OCI-LY3 (cell line): Measurements from ENCODE around the gene HYLS1.

ENCODE experiments used
- H2AFZ ChIP-seq: fragments of 200-600, 300-600 bp; shearing (Covaris generic); 2 replicates; pipeline ENCODE4 v1.6.0; 2014; ENCODE audit warnings: antibody characterized with exemption, low read depth, low read length
- H3K27ac ChIP-seq: fragments of 200-600, 300-600 bp; sonication (generic); 2 replicates; pipeline ENCODE4 v1.5.1; 2014; ENCODE audit warnings: mild to moderate bottlenecking, low read length, moderate library complexity, mixed read lengths
- H3K27me3 ChIP-seq: fragments of 200-600, 300-600 bp; sonication (generic); 2 replicates; pipeline ENCODE4 v1.6.1; 2014; ENCODE audit warnings: low read depth, low read length, mixed read lengths
- H3K36me3 ChIP-seq: fragments of 200-600, 300-600 bp; sonication (generic); replicated peaks from 2 replicates; pipeline ENCODE3; 2014; ENCODE audit warnings: low read depth, low read length, mixed read lengths
- H3K4me1 ChIP-seq: fragments of 300-600, 200-600 bp; sonication (generic); 2 replicates; pipeline ENCODE4 v1.6.1; 2014; ENCODE audit warnings: low read length, mixed read lengths
- H3K4me2 ChIP-seq: fragments of 200-600, 300-600 bp; sonication (generic); 2 replicates; pipeline ENCODE4 v1.6.1; 2014; ENCODE audit warnings: low read length, mixed read lengths
- H3K4me3 ChIP-seq: fragments of 300-600, 200-600 bp; sonication (generic); 2 replicates; pipeline ENCODE4 v1.5.1; 2014; ENCODE audit warnings: antibody characterized with exemption, mild to moderate bottlenecking, low read length, moderate library complexity
- H3K79me2 ChIP-seq: fragments of 300-600, 200-600 bp; shearing (Covaris generic); 2 replicates; pipeline ENCODE4 v1.6.1; 2014; ENCODE audit warnings: mild to moderate bottlenecking, low read length, mixed read lengths
- H3K9ac ChIP-seq: fragments of 300-600, 200-600 bp; shearing (Covaris generic); 2 replicates; pipeline ENCODE4 v1.6.0; 2014; ENCODE audit warnings: mild to moderate bottlenecking, low read length, moderate library complexity
- H3K9me3 ChIP-seq: fragments of 200-600, 300-600 bp; shearing (Covaris generic); 2 replicates; pipeline ENCODE4 v1.6.1; 2014; ENCODE audit warnings: low read length, mixed read lengths; ENCODE audit not compliant: insufficient read depth
- H4K20me1 ChIP-seq: fragments of 200-600, 300-600 bp; sonication (generic); 2 replicates; pipeline ENCODE4 v1.6.1; 2016; ENCODE audit warnings: low read length, mixed read lengths; ENCODE audit not compliant: insufficient read depth
- EZH2phosphoT487 ChIP-seq: fragments of 200-600 bp; shearing (Covaris generic); IDR thresholded peaks from 2 replicates; pipeline ENCODE4 v1.6.1; 2018; ENCODE audit warnings: antibody characterized with exemption, mixed run types, low read depth
- TF ChIP-seq, protein P1 (sequence below): fragments of 200-600, 300-600 bp; sonication (generic); IDR thresholded peaks from 2 replicates; pipeline ENCODE4 v1.5.1; 2014; ENCODE audit warnings: antibody characterized with exemption, low read length, low read depth

Gene HYLS1

DNA sequence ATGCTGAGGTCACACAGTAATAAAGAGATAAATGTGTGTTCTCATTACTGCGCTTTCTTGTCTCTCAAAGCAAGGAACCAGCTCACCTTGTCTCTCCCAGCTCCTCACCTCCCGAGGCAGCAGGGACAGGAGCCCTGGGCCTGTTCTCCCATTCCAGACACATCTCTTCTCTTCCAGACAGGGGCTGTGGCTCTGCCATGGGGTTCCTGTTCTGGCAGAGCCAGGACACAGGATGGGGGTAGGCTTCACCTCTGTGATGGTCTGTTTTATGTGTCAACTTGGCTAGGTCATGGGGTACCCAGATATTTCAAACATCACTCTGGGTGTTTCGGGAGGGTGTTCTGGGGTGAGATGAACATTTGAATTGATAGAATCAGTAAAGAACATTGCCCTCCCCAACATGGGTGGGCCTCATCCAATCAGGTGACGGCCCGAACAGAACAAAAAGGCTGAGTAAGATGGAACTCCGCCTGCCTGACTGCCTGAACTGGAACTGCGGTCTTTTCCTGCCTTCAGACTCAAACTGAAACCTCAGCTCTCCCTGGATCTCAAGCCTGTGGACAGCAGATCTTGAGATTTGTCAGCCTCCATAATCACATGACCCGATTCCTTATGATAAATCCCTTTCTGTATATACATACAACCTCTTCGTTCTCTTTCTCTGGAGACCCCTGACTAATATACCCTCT, 56.3 kb downstream of the HYLS1 start:
- Histone ChIP-seq H3K27me3 (no peaks in the 10 kb centered on the region), H3K36me3 (no peaks in the 10 kb centered on the region), H3K79me2 (no peaks in the 10 kb centered on the region), H3K9me3 (no peaks in the 10 kb centered on the region), H3K27ac (no peak overlapping the region), H3K4me2 (no peak overlapping the region), H2AFZ (no peak overlapping the region), H4K20me1 (no peaks in the 10 kb centered on the region), H3K4me3 (no peak overlapping the region), H3K4me1 (no peaks in the 10 kb centered on the region), H3K9ac (no peak overlapping the region)
- TF ChIP-seq, protein P1, sequence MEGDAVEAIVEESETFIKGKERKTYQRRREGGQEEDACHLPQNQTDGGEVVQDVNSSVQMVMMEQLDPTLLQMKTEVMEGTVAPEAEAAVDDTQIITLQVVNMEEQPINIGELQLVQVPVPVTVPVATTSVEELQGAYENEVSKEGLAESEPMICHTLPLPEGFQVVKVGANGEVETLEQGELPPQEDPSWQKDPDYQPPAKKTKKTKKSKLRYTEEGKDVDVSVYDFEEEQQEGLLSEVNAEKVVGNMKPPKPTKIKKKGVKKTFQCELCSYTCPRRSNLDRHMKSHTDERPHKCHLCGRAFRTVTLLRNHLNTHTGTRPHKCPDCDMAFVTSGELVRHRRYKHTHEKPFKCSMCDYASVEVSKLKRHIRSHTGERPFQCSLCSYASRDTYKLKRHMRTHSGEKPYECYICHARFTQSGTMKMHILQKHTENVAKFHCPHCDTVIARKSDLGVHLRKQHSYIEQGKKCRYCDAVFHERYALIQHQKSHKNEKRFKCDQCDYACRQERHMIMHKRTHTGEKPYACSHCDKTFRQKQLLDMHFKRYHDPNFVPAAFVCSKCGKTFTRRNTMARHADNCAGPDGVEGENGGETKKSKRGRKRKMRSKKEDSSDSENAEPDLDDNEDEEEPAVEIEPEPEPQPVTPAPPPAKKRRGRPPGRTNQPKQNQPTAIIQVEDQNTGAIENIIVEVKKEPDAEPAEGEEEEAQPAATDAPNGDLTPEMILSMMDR: no peak
- TF ChIP-seq EZH2phosphoT487: no peak

DNA sequence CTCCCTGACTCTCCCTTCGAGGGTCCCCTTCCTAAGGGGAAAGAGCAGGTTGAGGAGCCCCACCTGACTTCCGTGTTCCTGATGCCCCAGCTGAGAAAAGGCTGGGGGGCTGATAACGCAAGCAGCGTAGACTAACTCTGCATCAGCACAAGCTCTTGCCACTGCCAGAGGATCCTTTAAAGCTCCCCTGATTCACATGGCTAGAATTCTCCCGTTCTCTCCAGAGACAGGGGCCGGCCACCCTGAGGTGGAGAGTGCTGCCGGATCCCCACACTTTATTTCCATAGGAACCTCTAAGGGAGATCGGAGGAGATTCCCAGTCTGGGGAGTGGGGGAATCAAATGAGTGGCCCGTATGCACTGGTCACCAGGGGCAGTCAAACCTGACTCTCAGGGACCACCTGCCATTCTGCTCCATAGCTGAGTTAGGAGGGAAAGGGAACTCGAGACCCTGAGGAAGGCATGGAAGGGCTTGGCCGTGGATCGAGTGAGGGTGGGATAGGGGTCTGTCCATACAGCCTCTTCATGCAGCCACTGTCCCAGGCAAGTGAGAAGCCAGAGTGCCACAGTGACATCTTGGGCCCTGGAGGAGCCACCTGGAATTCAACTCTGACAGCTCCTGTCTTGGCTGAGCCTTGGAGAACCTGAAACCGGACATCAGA, 57.0 kb downstream of the HYLS1 start:
- H3K36me3 ChIP-seq: no peaks in the 10 kb centered on the region
- no peak overlapping the region for H3K9ac ChIP-seq
- H3K27ac ChIP-seq: no peak overlapping the region
- H3K27me3 ChIP-seq: no peaks in the 10 kb centered on the region
- no peaks in the 10 kb centered on the region for H3K4me1 ChIP-seq
- no peaks in the 10 kb centered on the region for H3K9me3 ChIP-seq
- H3K4me2 ChIP-seq: no peak overlapping the region
- H4K20me1 ChIP-seq: no peaks in the 10 kb centered on the region
- H2AFZ ChIP-seq: no peak overlapping the region
- H3K4me3 ChIP-seq: no peak overlapping the region
- no peak for TF ChIP-seq EZH2phosphoT487
- TF ChIP-seq, protein P1: no peak
- no peaks in the 10 kb centered on the region for H3K79me2 ChIP-seq

DNA sequence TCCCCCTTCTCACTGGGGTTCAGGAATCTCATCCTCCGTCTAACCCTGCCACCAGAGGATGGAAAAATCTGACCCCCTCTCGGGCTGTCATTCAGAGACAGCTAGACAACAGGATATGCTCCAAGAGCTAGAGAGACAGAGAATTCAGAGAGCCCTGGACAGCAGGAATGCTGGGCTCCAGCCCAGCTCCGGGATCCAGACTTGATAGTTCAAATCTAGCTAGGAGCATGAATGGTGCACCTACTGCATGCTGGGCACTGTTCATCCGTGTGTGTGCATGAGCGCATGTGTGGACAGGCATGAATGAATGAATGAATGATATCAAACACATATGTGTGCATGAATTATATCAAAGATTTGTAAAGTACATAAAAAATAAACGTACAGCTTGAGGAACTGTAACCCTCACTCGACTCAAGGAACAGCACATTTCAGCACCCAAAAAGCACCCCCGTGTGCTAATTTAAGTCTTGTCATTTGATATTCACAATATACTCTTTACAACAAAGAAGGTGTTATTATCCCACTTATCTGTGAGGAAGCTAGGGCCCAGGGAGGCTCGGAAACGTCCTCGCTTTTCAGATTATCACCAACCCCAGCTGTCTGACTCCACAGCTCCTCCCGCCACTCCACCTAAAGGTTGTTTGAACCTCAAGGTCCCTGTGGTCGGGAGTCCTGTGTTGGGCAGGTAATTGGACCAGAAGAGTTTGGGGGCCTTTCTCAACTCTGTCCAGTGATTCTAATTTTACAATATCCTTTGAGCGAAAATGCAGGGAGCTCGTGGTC, 57.7 kb downstream of the HYLS1 start:
- Histone ChIP-seq H2AFZ (no peak overlapping the region), H3K4me1 (no peaks in the 10 kb centered on the region), H3K27ac (no peak overlapping the region), H3K4me2 (no peak overlapping the region), H3K4me3 (no peak overlapping the region), H3K79me2 (no peaks in the 10 kb centered on the region), H3K36me3 (no peaks in the 10 kb centered on the region), H3K27me3 (no peaks in the 10 kb centered on the region), H3K9me3 (no peaks in the 10 kb centered on the region), H3K9ac (no peak overlapping the region), H4K20me1 (no peaks in the 10 kb centered on the region)
- TF ChIP-seq, protein P1: no peak
- no peak for TF ChIP-seq EZH2phosphoT487

DNA sequence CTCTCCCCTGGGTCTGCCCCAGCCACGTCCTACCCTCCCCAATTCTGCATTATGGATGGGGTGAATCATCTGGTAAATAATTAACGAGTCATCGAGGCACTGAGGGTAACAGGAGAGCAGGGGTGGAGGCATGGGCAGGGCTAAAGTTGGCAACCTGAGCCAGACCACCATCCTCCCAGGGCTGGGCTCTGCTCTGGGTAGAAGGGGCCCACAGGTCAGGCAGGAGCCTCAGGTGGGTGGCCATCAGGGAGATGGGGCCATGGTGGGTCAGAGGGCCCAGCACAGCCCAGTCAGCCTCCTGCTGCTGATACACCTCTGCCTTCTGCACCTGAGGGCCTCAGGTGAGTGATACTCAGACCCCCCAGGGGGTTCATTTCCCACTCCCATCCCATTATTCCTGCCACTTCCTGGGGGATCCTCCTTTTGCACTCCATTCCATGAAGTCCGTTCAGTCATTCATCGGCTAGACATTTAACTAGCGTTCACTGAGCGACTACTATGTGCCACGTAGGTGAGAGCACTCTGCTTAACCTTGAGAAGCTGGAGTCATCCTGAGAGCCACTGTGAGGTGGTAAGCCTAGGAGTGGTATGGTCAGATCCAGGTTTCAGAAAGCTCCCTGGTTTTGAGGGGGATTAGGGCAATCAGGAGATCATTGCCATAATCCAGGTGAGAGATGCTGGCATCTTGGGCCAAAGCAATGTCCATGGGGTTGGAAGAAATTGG, 58.5 kb downstream of the HYLS1 start, which contains the start of gene VSIG10L2:
Gene VSIG10L2, plus strand, starts transcription at position 248 of the 724 bp plus-strand sequence. Its CDS starts 12 bp downstream, at position 260.
- Histone ChIP-seq H3K9ac (no peak within 1 kb of the TSS), H2AFZ (no peak within 1 kb of the TSS), H3K4me3 (no peak within 1 kb of the TSS), H4K20me1 (no peaks in the 10 kb centered on the region), H3K4me1 (no peaks in the 10 kb centered on the region), H3K36me3 (no peaks in the 10 kb centered on the region), H3K27me3 (no peaks in the 10 kb centered on the region), H3K9me3 (no peaks in the 10 kb centered on the region), H3K27ac (no peak within 1 kb of the TSS), H3K79me2 (no peaks in the 10 kb centered on the region), H3K4me2 (no peak within 1 kb of the TSS)
- TF ChIP-seq, protein P1: no peak
- no peak for TF ChIP-seq EZH2phosphoT487
